Measurements from ENCODE around the gene SMCP. TPM values are rescaled to one million over a fixed set of nuclear protein-coding genes. Genes with fewer than 3 reads are reported as not detected.

Gene SMCP
- polyA plus RNA-seq, 5 donors, result not detected

DNA sequence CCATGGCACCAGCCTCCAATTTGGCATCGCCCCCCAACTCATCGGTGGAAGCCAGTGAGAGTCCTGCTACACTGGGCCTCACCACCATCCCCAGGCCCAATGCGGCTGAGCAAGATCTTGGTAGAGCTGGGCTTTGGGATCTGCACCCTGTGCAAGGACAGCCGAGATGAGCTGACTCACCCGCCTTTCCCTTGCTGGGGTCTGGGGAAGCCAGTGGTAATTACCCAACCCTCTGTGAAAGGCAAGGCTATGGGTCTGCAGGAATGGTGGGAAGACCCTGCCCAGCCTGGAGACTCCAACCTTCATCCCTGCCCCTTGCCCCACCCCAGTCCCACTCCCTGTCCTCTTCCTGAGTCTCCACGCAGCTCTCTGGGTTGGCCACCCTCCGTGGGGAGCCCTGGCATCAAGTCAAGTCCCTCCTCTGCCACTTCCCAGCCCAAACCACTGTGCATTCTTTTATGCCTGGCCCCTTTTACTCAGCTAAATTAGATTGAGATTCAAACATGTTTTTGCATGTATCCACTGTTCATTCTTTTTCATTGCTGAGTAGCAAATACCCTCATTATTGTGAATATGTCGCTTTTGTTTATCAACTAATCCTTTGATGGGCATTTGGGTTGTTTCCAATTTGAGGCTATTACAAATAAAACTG lies 8.8 kb downstream of the SMCP start:
- DNase-seq, result no peak

DNA sequence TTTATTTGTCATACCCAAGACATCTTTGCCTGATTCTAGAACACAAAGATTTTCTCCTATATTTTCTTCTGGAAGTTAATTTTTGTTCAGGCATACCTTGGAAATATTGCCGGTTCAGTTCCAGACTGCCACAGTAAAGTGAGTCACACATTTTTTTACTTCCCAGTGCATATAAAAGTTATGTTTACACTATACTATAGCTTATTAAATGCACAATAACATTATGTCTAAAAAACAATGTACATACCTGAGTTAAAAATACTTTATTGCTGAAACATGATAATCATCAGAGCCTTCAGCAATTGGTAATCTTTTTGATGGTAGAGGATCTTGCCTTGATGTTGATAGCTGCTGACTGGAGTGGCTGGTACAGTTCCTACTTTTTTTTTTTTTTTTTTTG lies 10.0 kb downstream of the SMCP start:
- DNase-seq, result no peak

DNA sequence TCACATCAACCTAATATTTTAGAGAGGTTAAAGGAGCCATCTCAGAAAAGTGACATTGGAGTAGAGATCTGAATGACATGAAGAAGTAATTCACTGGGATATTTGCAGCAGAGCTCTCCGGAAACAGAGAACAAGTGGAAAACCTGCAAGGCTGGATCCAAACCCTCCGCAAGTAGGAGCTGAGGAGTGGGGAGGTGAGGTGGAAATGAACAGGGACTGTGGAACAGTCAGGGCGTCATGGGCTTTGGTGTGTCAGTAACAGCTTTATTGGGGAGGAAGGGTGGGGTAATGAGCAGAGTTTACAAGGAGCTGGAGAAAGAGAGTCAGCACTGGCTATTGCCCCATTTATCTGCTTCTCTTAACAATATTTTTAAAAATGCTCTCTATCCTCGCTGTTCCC lies 20.9 kb downstream of the SMCP start:
- DNase-seq, result no peak

DNA sequence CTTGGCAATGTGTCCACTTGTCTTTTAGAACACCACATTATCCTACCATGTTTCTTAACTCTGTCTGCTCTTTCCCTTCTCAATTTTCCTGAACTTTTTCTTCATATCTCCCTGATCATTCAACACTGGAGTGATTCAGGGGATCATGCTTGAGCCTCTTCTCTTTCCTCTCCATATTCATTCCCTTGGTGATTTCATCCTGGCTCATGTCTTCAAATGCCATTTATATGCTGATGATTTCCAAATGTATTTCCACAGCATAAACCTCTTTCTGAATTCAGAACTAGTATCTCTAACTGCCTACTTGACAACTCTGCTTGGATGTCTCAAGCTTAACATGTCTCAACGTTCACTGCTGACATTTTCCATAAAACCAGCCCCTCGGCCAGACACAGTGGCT lies 21.8 kb downstream of the SMCP start:
- no peak for DNase-seq

DNA sequence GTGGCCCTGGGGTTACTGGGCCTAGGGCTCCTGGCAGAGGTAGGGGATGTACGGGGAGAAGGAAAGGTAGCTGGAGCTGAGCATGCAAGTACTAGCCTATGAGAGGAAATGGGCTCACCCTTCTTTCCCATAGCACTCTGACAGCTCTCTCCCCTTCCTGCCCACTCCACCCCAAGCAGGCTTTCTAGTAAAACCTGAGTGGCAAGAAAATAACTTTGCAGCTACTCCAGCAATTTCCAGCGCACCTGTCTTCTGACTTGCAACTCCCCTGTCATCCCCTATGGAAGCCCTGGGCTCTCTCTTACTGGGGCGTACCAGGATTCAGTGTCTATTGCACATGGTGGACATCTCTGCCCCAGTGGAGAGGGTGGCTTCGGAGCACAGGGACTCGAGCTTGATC lies 23.5 kb downstream of the SMCP start:
- no peak for DNase-seq

DNA sequence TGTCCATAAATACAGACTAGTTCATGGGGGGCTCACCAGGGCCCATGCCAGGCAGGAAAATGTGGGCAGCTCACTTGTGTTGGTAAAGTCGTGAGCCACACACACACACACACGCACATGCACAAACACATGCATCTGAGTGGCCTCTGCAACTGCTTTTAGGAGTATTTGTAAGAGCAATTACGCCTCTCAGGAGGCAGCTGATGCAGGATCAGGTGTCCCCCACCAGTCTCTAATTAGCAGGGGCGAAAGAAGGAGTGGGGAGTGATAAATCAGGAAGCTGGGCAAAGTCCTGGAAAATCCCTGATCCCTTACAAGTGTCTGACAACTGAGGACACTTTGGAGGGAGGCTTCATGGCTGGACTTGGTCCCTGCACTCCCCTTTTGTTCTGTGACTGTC lies 24.5 kb downstream of the SMCP start:
- DNase-seq, result no peak

DNA sequence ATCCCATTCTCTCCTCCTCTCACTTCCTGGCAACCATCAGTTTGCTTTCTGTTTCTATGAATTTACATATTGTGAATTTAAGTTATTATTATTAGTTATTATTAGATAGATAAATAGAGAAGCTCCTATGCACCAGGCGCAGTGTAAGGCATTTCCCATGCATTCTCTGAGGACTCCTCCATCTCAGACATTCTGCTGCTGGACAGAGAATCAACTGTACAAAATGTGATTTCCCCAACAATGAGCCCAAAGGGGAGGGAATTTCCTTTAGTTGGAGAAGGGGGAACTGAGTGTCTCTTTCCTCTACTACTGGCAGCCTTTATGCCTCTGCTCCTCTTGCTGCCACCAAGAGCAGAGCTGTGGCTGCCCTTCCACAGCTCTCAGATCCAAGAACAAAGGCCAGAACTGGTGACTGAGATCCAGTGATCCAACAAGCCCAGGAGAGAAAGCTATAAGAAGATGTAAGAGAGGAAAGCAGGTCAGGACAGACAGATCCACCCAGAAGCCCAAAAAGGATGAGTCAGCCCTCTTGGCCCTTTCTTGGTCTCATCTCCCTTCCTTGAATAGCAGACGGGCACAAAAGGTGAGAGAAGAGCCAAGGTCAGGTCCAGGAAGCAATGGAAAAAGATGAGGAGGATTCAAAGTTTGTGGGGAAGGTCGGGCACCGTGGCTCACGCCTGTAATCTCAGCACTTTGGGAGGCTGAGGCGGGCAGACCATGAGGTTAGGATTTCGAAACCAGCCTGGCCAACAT lies 26.7 kb downstream of the SMCP start:
- no peak for DNase-seq

DNA sequence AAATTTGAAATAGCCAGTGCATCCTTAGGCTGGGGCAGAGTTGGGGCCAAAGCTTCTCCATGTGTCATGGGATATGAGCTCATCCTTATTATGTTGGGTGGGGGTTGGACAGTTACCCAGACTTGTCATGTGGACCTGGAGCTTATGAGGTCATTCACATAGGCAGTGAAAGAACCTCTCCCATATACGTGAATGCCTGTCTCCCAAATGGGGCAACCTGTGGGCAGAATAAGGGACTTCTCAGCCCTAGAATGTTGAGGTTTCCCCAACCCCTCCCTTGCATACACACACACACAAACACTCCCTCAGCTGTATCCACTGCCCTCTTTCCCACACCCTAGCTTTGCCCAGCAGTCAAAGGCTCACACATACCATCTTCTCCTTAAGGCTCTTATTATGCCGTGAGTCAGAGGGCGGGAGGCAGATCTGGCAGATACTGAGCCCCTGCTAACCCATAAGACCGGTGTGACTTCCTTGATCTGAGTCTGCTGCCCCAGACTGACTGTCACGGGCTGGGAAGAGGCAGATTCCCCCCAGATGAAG lies 28.0 kb downstream of the SMCP start:
- DNase-seq, result no peak

DNA sequence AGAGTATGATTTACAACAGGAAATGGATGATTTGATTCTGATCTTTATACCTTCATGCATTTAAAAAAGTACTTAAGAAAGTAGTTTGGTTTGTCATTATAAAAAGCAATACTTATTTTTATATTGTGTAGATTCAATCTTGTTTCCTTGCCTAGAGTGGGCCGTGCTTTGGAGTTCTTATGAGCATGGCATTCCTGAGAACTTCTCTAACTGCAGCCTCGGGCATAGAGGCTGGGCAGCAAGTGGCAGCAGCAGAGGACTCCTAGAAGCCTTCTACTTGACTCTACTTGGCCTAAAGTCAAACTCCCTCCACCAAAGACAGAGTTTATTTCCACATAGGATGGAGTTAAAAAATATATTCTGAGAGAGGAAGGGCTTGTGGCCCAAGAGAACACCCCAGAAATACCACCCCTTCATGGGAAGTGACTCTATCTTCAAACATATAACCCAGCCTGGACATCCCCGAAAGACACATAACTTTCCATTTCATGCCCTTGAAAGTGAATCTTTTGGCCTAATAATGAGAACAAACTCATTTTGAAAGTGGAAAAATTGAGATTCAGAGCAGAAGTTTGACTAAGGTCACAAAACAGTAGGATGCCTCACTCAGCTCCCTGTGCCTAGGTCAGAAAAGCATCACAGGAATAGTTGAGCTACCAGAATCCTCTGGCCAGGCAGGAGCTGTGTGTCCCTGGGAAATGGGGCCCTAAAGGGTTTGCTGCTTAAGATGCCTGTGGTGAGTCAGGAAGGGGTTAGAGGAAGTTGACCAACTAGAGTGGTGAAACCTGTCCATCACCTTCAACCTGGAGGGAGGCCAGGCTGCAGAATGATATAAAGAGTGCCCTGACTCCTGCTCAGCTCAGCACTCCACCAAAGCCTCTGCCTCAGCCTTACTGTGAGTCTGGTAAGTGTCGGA lies 29.8 kb downstream of the SMCP start, which contains the start of gene IVL:
IVL (plus strand) TSS at position 861 of the 916 bp plus-strand sequence. CDS start 1,252 bp downstream, outside the sequence.
- no peak for DNase-seq

DNA sequence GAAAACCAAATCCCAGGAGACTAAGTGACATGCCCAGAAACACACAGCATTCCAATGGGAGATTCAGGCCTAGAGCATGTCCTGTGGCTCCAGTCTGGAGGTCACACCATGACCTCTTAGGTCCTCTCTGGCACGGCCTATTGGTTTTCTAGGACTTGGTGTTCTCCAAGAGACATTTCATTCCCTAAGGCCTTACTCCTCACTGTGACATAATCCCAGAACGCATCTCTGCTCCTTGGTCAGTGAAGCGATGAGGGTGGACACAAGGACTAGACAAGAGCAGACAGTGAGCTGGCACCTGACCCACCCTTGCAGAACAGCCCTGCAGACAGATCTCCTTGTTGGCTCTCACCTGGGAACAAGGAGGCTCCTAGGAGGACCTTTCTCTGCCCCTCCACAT lies 31.1 kb downstream of the SMCP start:
- DNase-seq, result no peak

DNA sequence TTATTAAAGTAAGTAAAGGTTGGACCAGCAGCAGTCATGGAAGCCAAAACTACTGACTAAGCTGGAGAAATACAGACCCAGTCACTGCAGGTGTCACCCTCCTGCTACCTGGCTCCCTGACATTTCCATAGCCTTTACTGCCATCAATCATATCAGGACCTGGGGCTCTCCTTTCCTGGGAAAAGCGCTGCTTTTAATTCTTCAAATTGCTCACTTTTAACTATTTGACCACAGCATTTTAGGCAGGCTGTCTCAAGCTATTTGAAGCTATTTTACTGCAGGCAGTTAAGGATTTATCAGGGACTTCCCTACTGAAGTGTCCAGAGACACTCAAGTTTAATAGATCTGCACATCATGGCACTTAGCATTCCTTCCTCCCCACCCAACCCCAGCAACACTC lies 34.3 kb downstream of the SMCP start:
- no peak for DNase-seq

DNA sequence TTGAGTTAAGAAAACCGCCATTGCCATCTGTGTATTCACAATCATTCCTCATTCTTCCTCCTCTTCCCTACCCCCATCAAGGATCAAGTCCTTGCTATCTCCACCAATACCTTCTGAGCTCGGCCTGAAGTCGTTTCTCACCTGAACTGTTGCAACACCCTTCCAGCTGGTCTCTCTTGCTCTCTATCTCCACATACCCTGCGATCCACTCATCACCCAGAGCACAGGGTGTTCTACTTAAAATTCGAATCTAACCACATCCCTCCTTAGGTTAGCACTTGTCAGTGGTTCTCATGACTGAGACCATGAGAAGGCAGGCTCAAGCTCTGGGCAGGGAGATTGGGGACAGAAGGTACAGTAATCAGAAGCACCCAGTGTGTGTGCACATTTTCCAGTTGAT lies 34.8 kb downstream of the SMCP start:
- DNase-seq, result no peak

DNA sequence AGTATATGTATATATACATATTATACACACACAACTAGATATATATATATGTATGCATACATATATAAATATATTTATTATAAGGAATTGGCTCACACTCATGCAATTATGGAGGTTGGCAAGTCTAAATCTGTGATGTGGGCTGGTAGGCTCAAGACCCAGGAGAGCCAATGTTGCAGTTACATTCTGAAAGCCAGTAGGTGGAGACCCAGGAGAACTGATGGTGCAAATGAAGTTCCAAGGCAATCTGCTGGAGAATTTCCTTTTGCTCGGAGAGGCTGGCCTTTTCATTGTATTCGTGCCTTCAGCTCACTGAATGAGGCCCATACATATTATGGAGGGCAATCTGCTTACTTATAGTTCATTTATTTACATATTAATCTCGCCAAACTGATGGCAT lies 39.7 kb downstream of the SMCP start:
- DNase-seq, result no peak

DNA sequence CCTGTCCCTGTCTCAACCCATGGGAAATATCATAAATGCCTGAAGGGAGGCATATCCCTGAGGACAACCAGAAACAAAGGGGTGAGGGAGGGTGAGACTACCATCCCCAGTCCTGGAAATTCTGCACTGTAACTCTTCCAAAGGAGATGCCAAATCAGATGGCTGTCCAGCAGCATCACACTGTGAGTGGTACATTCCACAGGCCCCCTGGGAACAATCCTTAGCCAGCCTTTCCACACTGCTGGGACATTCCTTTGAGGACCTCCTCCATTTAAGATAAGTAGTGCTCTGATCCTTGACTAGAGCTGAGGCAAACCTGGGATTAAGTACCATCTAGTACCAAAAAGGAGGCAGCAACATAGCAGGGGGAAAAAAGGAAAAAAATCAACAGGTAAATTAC lies 40.9 kb downstream of the SMCP start:
- DNase-seq, result no peak

DNA sequence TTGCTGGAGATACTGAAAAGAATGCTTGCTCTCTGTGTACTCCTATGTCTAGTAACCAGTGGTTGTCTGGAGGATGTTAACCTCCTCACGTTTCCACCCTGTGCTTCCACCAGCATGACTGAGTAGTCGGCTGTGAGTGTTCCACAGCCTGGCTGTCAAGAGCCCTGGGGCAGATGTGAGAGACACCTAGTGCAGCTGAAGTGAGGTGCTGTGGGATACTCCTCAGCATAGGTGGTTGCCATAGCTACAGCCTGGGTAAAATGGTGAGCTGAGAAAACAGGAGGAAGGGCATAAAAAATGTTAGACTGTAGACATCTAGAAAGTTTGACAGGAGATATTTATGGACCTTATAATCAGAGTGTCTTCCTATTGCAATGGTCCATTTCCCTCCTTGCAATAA lies 46.1 kb downstream of the SMCP start:
- DNase-seq, result no peak

DNA sequence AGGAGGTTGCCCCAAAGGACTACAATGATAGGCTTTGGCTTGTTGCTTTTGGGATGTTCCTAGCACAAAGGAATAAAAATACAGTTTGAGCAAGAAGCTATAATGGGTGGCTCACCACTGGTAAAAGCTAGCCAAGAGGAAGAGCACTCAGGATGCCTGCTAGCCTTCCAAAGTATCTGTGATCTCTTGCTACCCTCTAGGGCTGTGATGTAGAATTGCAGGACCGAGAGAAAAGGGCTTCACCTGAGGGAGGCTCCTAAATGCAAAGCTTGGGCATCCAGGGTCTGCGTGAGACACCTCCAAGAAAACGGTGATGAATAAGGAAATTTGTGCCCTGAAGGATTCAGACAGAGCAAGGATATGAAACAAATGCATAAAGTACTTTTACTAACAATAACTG lies 48.0 kb downstream of the SMCP start:
- no peak for DNase-seq

DNA sequence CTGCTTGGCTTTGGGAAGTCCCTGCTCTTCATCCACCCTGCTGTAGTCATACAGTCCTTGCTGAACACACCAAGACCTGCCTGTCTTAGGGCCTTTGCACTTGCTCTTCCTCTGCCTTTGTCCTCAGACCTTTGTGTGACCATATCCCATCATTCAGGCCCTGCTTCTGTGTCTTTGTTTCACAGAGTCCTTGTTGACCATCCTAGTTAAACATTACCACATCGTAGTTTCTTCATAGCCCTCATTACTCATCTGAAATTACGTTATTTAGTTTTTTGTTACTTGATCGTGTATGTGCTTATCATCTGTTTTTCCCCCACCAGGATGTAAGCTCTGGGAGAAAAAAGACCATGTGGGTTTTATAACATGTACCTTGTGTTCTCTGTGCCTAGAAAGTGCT lies 50.5 kb downstream of the SMCP start:
- no peak for DNase-seq

DNA sequence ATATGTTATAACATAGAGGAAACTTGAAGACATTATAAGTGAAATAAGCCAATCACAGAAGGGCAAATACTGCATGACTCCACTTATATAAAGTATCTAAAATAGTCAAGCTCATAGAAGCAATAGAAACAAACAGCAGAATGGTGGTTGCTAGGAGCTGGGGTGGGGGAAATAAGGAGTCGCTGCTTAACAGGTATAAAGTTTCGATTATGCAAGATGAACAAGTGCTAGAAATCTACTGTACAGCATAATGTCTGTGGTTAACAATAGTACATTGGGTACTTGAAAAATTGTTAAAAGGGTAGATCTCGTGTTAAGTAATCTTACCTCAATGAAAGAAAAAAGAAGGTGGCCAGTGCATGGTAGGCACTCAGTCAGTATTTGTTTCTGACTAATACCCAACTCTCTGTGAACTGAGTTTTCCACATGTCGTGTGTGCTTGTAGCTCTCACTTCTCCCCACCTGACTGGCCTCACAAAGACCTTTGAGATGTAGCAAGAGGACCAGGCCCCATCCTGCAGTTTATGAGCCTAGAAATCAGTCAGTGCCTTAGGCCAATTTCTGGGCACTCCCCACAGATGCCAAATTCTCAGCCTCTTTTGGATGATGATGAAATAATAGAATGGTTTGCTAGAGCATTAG lies 54.2 kb downstream of the SMCP start:
- DNase-seq, result no peak

DNA sequence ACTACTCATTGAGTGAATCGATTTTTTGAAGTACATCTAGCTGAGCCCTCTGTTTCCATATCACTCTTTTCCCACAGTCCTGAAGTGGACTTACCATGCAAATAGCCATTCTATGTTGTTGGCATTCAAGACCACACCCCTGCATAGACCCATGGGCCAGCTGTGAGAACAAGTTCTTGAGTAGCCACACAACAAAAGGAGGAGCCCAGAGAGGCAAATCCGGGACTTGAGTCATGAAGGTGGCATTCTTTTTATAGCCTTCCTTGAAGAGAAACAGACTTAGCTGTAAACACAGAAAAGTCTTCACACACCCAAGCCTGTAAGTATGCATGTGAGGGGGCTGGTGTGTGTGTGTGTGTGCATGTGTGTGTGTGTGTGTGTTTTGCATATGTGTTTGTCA lies 55.1 kb downstream of the SMCP start:
- no peak for DNase-seq

Data from right lung (tissue), 5 donors.